Aorta (tissue), 5 donors: Measurements from ENCODE around the gene SLIT3. TPM values are rescaled to one million over a fixed set of nuclear protein-coding genes. Genes with fewer than 3 reads are reported as not detected.
"Not testable (repeated sequence)": the region's sequence is repeated elsewhere in the genome, so short reads cannot be mapped to it uniquely, and the experiment has no call there.

Experiments used
- ATAC-seq: fragments of 200-7000 bp; cut with Tn5 transposase; one replicate; pipeline ENCODE4 v1.9.1; 2022; ENCODE audit warnings: moderate library complexity; ENCODE audit not compliant: low FRiP score
- DNase-seq, 2 donors: peaks; one replicate each; pipeline ENCODE4 v3.0.0-alpha.2; 2020
- H3K27ac ChIP-seq, 2 donors: one replicate each; pipeline ENCODE4 v1.5.1; 2013; ENCODE audit warnings: low read length in 2 of 2, mild to moderate bottlenecking in 2 of 2, moderate library complexity in 2 of 2, control low read depth in 1 of 2, inconsistent platforms in 1 of 2, low read depth in 1 of 2
- H3K27me3 ChIP-seq, 2 donors: one replicate each; pipeline ENCODE4 v1.6.1; 2013; ENCODE audit warnings: control low read depth in 1 of 2, low read length in 1 of 2, mild to moderate bottlenecking in 1 of 2, moderate library complexity in 1 of 2; ENCODE audit not compliant: insufficient read depth in 2 of 2, control insufficient read depth in 1 of 2
- H3K36me3 ChIP-seq, 2 donors: one replicate each; pipeline ENCODE4 v1.6.1; 2013; ENCODE audit warnings: control low read depth in 1 of 2, low read length in 1 of 2, mild to moderate bottlenecking in 1 of 2; ENCODE audit not compliant: insufficient read depth in 2 of 2, control insufficient read depth in 1 of 2
- H3K4me1 ChIP-seq, 2 donors: one replicate each; pipeline ENCODE4 v1.6.1; 2013; ENCODE audit warnings: low read length in 2 of 2, control low read depth in 1 of 2, mild to moderate bottlenecking in 1 of 2, moderate library complexity in 1 of 2; ENCODE audit not compliant: insufficient read depth in 2 of 2, control insufficient read depth in 1 of 2
- H3K4me3 ChIP-seq, 2 donors: one replicate each; pipeline ENCODE4 v1.5.1; 2013; ENCODE audit warnings: low read length in 2 of 2, control low read depth in 1 of 2, mild to moderate bottlenecking in 1 of 2
- H3K9me3 ChIP-seq: one replicate; pipeline ENCODE4 v1.6.1; 2013; ENCODE audit warnings: mild to moderate bottlenecking, low read length; ENCODE audit not compliant: control insufficient read depth
- WGBS, 2 donors: extraction: QIAGEN DNeasy Blood & Tissue Kit; methylation state at CpG; one replicate each; pipeline ENCODE4 v1.1.7; 2013; 5-methylcytosine and 5-hydroxymethylcytosine counted together
- intact Hi-C, 2 donors: fragments of 100-400 bp; cut with DNase I; formaldehyde crosslinking; loops; one replicate each; pipeline versions ENCODE4 v1.14.2 to v1.15.0; 2022
- polyA plus RNA-seq, 2 donors: library from polyadenylated mRNA; stranded (reverse); fragments of 200-250 nt; gene quantifications; one replicate each; pipeline ENCODE4 v1.2.3, GENCODE V29; 2013
- total RNA-seq, 2 donors: library from RNA; stranded (reverse); fragmentation: NEBNext Ultra II Directional; extraction: Animal tissue kit (Norgen Biotek cat#: 25700); gene quantifications; one replicate each; pipeline ENCODE4 v1.2.1, GENCODE V29; 2021
- donor health status: healthy with polysubstance abuse.
- donor health status: Bipolar disorder and iron deficiency.
- donor health status: DM: no; HTN: no; CAD: no.
- donor health status: DM: no; HTN: no; CAD: no.
- donor health status: DM: yes; HTN: yes; CAD: no.

The SLIT3 gene
- total and polyA plus RNA-seq, 4 donors: 8.6 to 108 (median 77.0) TPM

DNA sequence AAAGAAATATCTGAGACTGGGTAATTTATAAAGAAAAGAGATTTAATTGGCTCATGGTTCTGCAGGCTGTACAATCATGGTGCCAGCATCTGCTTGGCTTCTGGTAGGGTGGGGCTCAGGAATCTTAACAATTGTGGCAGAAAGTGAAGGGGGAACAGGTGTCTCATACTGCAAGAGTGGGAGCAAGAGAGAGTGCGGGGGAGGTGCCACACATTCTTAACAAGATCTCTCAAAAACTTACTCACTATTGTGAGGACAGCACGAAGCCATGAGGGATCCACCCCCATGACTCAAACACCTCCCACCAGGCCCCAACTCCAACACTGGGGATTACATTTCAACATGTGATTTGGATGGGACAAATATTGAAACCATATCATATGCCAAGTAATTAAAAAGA lies 651.6 kb downstream of the SLIT3 start:
- Histone ChIP-seq H3K27me3 (no peaks in the 10 kb centered on the region), H3K4me3 (no peak overlapping the region), H3K36me3 (no peaks in the 10 kb centered on the region), H3K4me1 (no peaks in the 10 kb centered on the region), H3K9me3 (no peaks in the 10 kb centered on the region), H3K27ac (no peak overlapping the region)
- intact Hi-C loops: no loop called here
- DNase-seq (no peak), ATAC-seq (no peak)
- WGBS, 2 donors: 83 to 92% methylated on average over 2 of the region's 2 CpGs

DNA sequence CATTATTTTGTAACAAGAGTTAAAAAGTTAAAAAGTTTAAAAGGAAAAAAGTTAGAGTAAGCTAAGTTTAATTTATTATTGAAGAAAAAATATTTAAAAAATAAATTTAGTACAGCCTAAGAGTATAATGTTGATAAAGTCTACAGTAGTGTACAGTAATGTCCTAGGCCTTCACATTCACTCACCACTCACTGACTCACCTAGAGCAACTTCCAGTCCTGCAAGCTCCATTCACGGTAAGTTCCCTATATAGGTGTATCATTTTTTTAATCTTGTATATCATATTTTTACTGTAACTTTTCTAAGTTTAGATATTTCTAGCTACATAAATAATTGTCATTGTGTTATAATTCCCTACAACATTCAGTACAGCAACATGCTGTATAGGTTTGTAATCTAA lies 652.4 kb downstream of the SLIT3 start:
- no peaks in the 10 kb centered on the region for H3K9me3 ChIP-seq
- H3K4me3 ChIP-seq: no peak overlapping the region
- DNase-seq (no peak), ATAC-seq (no peak)
- WGBS, 2 donors: 80 to 94% methylated on average over 1 of the region's 1 CpG
- intact Hi-C loops: no loop called here
- no peaks in the 10 kb centered on the region for H3K36me3 ChIP-seq
- H3K27me3 ChIP-seq: no peaks in the 10 kb centered on the region
- H3K4me1 ChIP-seq: no peaks in the 10 kb centered on the region
- H3K27ac ChIP-seq: no peak overlapping the region

DNA sequence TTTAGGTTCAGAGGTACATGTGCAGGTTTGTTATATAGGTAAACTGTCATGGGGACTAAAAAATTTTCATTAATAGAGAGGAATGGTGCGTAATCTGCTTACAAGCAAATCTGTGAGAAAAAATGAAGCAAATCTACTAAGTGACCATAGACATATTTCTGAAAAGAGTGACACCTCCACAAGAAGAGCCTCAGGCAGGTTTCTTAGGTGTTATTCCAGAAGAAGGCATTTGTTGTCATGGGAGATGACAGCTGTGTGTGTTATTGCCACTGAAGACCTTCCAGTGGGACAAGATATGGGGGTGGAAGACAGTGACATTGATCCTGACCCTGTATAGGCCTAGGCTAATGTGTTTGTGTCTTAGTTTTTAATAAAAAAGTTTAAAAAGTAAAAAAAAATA lies 652.9 kb downstream of the SLIT3 start:
- intact Hi-C loops: no loop called here
- H3K27me3 ChIP-seq: no peaks in the 10 kb centered on the region
- H3K27ac ChIP-seq: no peak overlapping the region
- no peaks in the 10 kb centered on the region for H3K36me3 ChIP-seq
- H3K4me1 ChIP-seq: no peaks in the 10 kb centered on the region
- no peak overlapping the region for H3K4me3 ChIP-seq
- WGBS, 2 donors: 96 to 98% methylated on average over 1 of the region's 1 CpG
- DNase-seq: no peak
- no peaks in the 10 kb centered on the region for H3K9me3 ChIP-seq
- no peak for ATAC-seq

DNA sequence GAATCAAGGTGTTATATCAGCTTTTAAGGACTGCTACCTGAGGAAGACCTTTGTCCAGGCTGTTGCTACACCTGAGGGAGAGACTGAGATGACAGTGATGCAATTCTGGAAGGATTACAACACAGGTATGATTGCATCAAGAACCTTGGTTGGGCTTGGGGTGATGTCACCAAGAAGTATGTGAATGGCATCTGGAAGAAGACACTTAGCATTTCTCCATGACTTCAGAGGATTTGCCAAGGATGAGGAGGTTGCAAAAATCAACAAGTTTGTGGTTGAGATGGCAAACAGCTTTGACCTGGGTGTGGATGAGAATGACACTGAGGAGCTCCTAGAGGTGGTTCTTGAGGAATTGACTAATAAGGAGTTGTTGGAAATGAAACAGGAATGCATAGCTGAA lies 653.9 kb downstream of the SLIT3 start:
- H3K36me3 ChIP-seq: no peaks in the 10 kb centered on the region
- no peaks in the 10 kb centered on the region for H3K9me3 ChIP-seq
- intact Hi-C loops: no loop called here
- no peak overlapping the region for H3K27ac ChIP-seq
- DNase-seq (no peak), ATAC-seq (no peak)
- no peaks in the 10 kb centered on the region for H3K4me1 ChIP-seq
- H3K4me3 ChIP-seq: no peak overlapping the region
- H3K27me3 ChIP-seq: no peaks in the 10 kb centered on the region

DNA sequence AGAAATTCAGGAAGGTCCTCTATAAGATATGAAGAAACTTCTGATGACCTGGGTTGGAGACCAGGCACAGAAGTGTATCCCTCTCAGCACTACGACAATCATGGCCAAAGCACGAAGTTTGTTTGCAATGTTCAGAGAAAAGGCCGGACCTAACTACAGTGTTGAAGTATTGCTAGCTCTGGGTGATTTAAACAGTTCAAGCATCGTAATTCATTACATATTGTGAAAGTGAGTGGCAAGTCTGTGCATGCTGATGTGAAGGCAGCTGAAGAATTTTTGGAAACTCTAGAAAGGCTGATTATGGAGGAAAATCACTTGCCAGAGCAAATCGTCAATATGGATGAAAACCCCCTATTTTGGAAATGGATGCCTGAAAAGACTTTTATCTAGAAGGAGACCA lies 654.6 kb downstream of the SLIT3 start:
- no peak for DNase-seq
- no peak for ATAC-seq

DNA sequence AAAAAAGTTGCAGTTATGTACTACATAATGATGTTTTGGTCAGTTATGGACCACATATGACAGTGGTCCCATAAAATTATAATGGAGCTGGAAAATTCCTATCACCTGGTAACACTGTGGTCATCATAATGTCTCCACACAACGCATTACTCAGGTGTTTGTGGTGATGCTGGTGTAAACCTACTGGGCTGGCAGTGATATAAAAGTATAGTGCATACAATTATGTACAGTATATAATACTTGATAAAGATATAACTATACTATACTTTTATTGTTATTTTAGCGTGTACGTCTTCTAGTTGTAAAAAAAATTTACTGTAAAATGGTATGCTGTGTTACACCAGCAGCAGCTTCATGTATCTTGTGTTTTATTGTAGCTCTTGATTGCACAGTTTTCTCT lies 655.7 kb downstream of the SLIT3 start:
- 90 to 93% methylated on average over 3 of the region's 3 CpGs for WGBS, 2 donors
- Histone ChIP-seq H3K36me3 (no peaks in the 10 kb centered on the region), H3K27ac (no peak overlapping the region), H3K9me3 (no peaks in the 10 kb centered on the region), H3K27me3 (no peaks in the 10 kb centered on the region), H3K4me3 (no peak overlapping the region), H3K4me1 (no peaks in the 10 kb centered on the region)
- ATAC-seq (no peak), DNase-seq (no peak)
- intact Hi-C loops: no loop called here

More for the DNA sequence above, 654.6 kb downstream of the SLIT3 start:
- Histone ChIP-seq H3K4me1 (no peaks in the 10 kb centered on the region), H3K36me3 (no peaks in the 10 kb centered on the region), H3K9me3 (no peaks in the 10 kb centered on the region), H3K27ac (no peak overlapping the region), H3K27me3 (no peaks in the 10 kb centered on the region), H3K4me3 (no peak overlapping the region)
- WGBS, 2 donors: 68% methylated on average over 5 of the region's 5 CpGs
- intact Hi-C loops: no loop called here

DNA sequence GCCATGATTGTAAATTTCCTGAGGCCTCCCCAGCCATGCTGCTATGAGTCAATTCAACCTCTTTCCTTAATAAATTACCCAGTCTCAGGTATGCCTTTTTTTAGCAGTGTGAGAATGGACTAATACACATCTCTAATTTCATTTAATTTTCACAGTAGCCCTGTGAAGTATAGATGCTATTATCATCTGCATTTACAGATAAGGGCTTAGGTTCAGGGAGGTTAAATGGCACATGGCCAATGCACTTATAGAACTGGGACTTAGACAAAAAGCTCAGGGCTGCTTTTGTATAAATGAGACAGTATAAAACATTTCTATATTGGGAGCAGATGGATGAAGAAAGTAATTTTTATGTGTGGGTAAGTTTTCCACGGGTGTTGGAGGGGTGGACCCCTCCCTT lies 658.9 kb downstream of the SLIT3 start:
- intact Hi-C loops: no loop called here
- H3K36me3 ChIP-seq: no peaks in the 10 kb centered on the region
- H3K4me3 ChIP-seq: no peak overlapping the region
- no peaks in the 10 kb centered on the region for H3K9me3 ChIP-seq
- 29 to 35% methylated on average over 1 of the region's 1 CpG for WGBS, 2 donors
- no peaks in the 10 kb centered on the region for H3K4me1 ChIP-seq
- DNase-seq (no peak), ATAC-seq (no peak)
- no peak overlapping the region for H3K27ac ChIP-seq
- H3K27me3 ChIP-seq: no peaks in the 10 kb centered on the region

DNA sequence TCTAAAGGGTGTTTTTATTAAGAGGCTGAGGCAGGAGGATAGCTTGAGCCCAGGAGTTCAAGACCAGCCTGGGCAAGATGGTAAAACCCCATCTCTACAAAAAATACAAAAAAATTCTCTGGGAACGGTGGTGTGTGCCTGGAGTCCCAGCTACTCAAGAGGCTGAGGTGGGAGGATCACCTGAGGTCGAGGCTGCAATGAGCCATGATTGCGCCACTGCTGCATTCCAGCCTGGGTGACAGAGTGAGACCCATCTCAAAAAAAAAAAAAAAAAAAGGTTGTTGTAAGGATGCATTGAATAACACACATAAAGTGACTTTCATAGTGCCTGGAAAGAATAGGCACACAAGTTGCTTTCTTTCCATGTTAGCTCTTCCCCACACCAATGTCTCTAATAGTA lies 662.1 kb downstream of the SLIT3 start:
- 94 to 97% methylated on average over 3 of the region's 3 CpGs for WGBS, 2 donors
- DNase-seq, H3K27me3 ChIP-seq, H3K9me3 ChIP-seq, H3K4me1 ChIP-seq, H3K36me3 ChIP-seq, intact Hi-C loops, ATAC-seq, H3K4me3 ChIP-seq, H3K27ac ChIP-seq: not testable (repeated sequence)

DNA sequence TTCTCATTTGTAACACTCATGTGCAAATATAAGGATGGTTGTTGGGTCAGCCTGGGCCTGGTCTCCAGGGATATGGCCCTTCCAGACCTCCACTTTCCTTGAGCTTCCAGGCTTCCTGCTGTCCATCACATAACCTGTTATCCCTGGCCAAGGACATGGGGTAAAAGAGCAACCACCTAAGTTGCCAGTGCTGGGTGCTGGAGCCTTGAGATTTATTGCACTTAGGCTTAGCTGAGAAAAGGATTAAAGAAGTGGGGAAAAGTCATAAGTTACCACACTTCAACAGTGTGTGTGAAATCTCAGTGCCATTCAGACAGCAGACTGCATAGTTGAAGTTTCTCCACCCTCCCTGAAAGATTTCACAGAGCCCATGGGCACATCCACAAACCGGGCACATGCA lies 663.1 kb downstream of the SLIT3 start:
- Histone ChIP-seq H3K4me1 (no peaks in the 10 kb centered on the region), H3K27me3 (no peaks in the 10 kb centered on the region), H3K27ac (no peak overlapping the region), H3K4me3 (no peak overlapping the region), H3K36me3 (no peaks in the 10 kb centered on the region), H3K9me3 (no peaks in the 10 kb centered on the region)
- no peak for ATAC-seq
- intact Hi-C loops: no loop called here
- WGBS, 2 donors: 73 to 84% methylated on average over 1 of the region's 1 CpG
- DNase-seq: no peak
